Keratinocyte (primary cell): ENCODE results near the gene THRAP3. TPM values are rescaled to one million over a fixed set of nuclear protein-coding genes. Genes with fewer than 3 reads are reported as not detected.

Source experiments
- DNase-seq: peaks from one replicate; pipeline ENCODE4 v3.0.0-alpha.2; 2011; ENCODE audit warnings: low read depth, missing footprints, low spot score
- FAIRE-seq: peaks from 2 replicates; lab custom pipeline; 2011; peaks lifted over from hg19 to GRCh38; lab: Jason Lieb, UNC
- H2AFZ ChIP-seq: 2 replicates; pipeline ENCODE4 v1.6.0; 2012; ENCODE audit warnings: low read length, control low read depth, inconsistent platforms; ENCODE audit not compliant: control insufficient read depth
- H3K27ac ChIP-seq: 2 replicates; pipeline ENCODE4 v1.5.1; 2011; ENCODE audit warnings: low read length; ENCODE audit not compliant: control insufficient read depth, insufficient read depth
- H3K27me3 ChIP-seq: 3 replicates; pipeline ENCODE4 v1.6.0; 2011; ENCODE audit warnings: low read length; ENCODE audit not compliant: control insufficient read depth, insufficient read depth; ENCODE audit errors: extremely low read depth
- H3K36me3 ChIP-seq, 2 experiments: 2 replicates in 1 of 2; 3 replicates in 1 of 2; pipeline ENCODE4 v1.5.1; 2011; ENCODE audit warnings: low read length in 2 of 2, mild to moderate bottlenecking in 1 of 2; ENCODE audit not compliant: control insufficient read depth in 2 of 2, insufficient read depth in 2 of 2; ENCODE audit errors: extremely low read depth in 1 of 2
- H3K4me1 ChIP-seq: 3 replicates; pipeline ENCODE4 v1.5.1; 2011; ENCODE audit warnings: low read length; ENCODE audit not compliant: control insufficient read depth, insufficient read depth; ENCODE audit errors: extremely low read depth
- H3K4me2 ChIP-seq: 3 replicates; pipeline ENCODE4 v1.6.0; 2011; ENCODE audit warnings: low read depth, low read length; ENCODE audit not compliant: control insufficient read depth, insufficient read depth; ENCODE audit errors: extremely low read depth
- H3K4me3 ChIP-seq, 3 experiments: fragments of 200-600 bp in 1 of 3; sonication (generic) in 1 of 3; 2 replicates in 2 of 3; 3 replicates in 1 of 3; pipeline ENCODE4 v1.5.1; 2011 to 2016; ENCODE audit warnings: low read length in 3 of 3, mild to moderate bottlenecking in 3 of 3, control low read depth in 2 of 3, inconsistent platforms in 1 of 3, low read depth in 1 of 3, mixed read lengths in 1 of 3, mixed run types in 1 of 3, moderate library complexity in 1 of 3; ENCODE audit not compliant: control insufficient read depth in 2 of 3, insufficient read depth in 2 of 3; ENCODE audit errors: extremely low read depth in 1 of 3
- H3K79me2 ChIP-seq: 2 replicates; pipeline ENCODE4 v1.6.0; 2012; ENCODE audit warnings: low read length; ENCODE audit not compliant: control insufficient read depth, insufficient read depth
- H3K9ac ChIP-seq: 3 replicates; pipeline ENCODE4 v1.6.0; 2011; ENCODE audit warnings: low read length; ENCODE audit not compliant: control insufficient read depth, insufficient read depth; ENCODE audit errors: extremely low read depth
- H3K9me1 ChIP-seq: 3 replicates; pipeline ENCODE4 v1.6.0; 2011; ENCODE audit warnings: low read length; ENCODE audit not compliant: control insufficient read depth, insufficient read depth; ENCODE audit errors: extremely low read depth
- H3K9me3 ChIP-seq: 2 replicates; pipeline ENCODE4 v1.5.1; 2012; ENCODE audit warnings: low read depth, low read length; ENCODE audit not compliant: control insufficient read depth
- H4K20me1 ChIP-seq: 3 replicates; pipeline ENCODE4 v1.6.0; 2011; ENCODE audit warnings: low read length; ENCODE audit not compliant: control insufficient read depth, insufficient read depth; ENCODE audit errors: extremely low read depth
- EZH2 ChIP-seq: IDR thresholded peaks from one replicate; pipeline ENCODE4 v1.6.1; 2012; ENCODE audit warnings: inconsistent platforms, mild to moderate bottlenecking, low read length, moderate library complexity
- dilution Hi-C: fragments of 300-500 bp; cut with MboI; formaldehyde crosslinking; loops from one replicate; pipeline ENCODE4 v1.7.0; 2020; ENCODE audit warnings: low sequenced_read_pairs; ENCODE audit not compliant: extremely low pct_ligation_motif_present
- polyA plus RNA-seq, 5 experiments: library from polyadenylated mRNA; depleted of rRNA in 3 of 5; stranded (reverse) in 3 of 5; stranded (forward) in 1 of 5; unstranded in 1 of 5; fragments of >200 nt; gene quantifications; 1 replicate in 1 of 5; 2 replicates in 3 of 5; 3 replicates in 1 of 5; pipeline versions ENCODE4 v1.2.1 to v1.2.3, GENCODE V29; 2011 to 2012; ENCODE audit warnings: missing spikeins in 2 of 5, low read depth in 1 of 5, low replicate concordance in 1 of 5
- TF ChIP-seq, protein P1 (sequence below), 3 experiments: IDR thresholded peaks in 1 of 3; conservative IDR thresholded peaks in 1 of 3; optimal IDR thresholded peaks in 1 of 3; 2 replicates in 2 of 3; 3 replicates in 1 of 3; pipeline versions ENCODE3 to v1.5.1; 2011; ENCODE audit warnings: low read length in 3 of 3, mild to moderate bottlenecking in 3 of 3, moderate library complexity in 2 of 3, control low read depth in 1 of 3, inconsistent platforms in 1 of 3; ENCODE audit not compliant: insufficient read depth in 2 of 3; ENCODE audit errors: extremely low read depth in 1 of 3

THRAP3 gene
- polyA plus RNA-seq, 1 donor (not counting 4 experiments of a cell fraction or from before 2014, with no cell fraction given): 79.6 TPM

DNA sequence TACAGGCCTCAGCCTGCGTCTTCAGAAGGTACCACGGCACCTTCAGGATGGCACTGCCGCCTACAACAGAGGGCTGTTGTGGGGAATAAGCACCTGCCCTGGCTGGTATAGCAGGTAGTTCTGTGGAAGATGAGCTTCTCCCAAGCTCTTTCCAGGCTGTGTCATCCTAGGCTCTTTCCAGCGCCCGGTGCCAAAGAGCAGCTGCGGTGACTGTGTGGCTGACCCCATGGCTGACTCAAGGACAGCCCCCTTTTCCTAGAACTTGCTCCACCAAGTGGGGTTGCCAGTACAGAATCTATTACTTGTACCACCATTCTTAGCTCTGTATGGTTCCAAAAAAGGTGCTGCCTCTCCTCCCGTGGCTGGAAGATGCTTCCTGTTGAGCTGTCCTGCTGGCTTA lies 121.1 kb downstream of the THRAP3 start:
- Histone ChIP-seq H3K27me3 (no peaks in the 10 kb centered on the region), H3K4me1 (peaks cover 25% of the 10 kb centered on the region), H3K4me2 (no peak overlapping the region), H2AFZ (no peak overlapping the region), H3K9me3 (no peaks in the 10 kb centered on the region), H4K20me1 (no peaks in the 10 kb centered on the region), H3K4me3 (no peak overlapping the region), H3K9me1 (peaks cover 1% of the 10 kb centered on the region), H3K27ac (no peak overlapping the region), H3K36me3 (peaks cover 39% of the 10 kb centered on the region in 2 experiments), H3K9ac (no peak overlapping the region), H3K79me2 (no peaks in the 10 kb centered on the region)
- DNase-seq: no peak
- no peak for TF ChIP-seq EZH2
- TF ChIP-seq, protein P1, sequence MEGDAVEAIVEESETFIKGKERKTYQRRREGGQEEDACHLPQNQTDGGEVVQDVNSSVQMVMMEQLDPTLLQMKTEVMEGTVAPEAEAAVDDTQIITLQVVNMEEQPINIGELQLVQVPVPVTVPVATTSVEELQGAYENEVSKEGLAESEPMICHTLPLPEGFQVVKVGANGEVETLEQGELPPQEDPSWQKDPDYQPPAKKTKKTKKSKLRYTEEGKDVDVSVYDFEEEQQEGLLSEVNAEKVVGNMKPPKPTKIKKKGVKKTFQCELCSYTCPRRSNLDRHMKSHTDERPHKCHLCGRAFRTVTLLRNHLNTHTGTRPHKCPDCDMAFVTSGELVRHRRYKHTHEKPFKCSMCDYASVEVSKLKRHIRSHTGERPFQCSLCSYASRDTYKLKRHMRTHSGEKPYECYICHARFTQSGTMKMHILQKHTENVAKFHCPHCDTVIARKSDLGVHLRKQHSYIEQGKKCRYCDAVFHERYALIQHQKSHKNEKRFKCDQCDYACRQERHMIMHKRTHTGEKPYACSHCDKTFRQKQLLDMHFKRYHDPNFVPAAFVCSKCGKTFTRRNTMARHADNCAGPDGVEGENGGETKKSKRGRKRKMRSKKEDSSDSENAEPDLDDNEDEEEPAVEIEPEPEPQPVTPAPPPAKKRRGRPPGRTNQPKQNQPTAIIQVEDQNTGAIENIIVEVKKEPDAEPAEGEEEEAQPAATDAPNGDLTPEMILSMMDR (optimal IDR thresholded peaks at IDR 0.05 in 1 of 3, IDR thresholded peaks at IDR 0.05 in 1 of 3, conservative IDR thresholded peaks at IDR 0.05 in 1 of 3; ENCODE audit: extremely low read depth in 1 of 3, insufficient read depth in 2 of 3, low read length in 3 of 3): no peak
- FAIRE-seq: no peak
- dilution Hi-C loops: no loop called here

DNA sequence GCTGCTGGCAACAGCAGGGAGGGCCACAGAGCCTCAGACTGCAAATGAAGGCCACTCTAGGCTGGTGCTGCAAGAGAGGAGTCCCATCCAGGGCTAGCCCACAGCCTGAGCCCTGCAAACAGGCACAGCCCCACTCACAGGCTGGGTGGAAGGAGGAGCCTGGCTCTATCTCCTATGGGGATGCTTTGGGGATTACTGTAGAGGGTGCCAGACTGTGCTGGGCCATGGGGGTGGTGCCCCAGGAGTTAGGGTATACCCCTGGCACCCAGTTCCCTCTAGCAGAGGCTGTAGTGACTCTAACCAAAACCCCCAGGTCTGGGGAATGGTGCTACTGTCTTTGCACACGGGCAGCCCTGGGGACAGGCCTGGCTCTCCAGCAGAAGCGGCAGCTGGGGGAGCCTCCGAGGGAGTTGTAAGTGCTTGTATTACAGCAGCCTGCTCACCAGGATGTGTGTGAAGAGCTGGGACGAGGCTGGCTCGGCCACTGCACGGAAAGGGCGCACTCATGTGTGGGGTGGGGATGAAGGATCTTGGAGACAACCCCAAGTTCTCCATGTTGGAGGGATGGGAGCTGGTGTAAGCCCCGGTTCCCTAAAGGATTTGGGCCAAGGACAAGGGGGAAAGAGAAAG lies 122.6 kb downstream of the THRAP3 start:
- dilution Hi-C loops: no loop called here

More for the DNA sequence above, 122.6 kb downstream of the THRAP3 start:
- Histone ChIP-seq H3K36me3 (peaks cover 34 to 41% of the 10 kb centered on the region in 2 experiments), H3K9me1 (peaks cover 3% of the 10 kb centered on the region), H2AFZ (no peak overlapping the region), H3K27me3 (no peaks in the 10 kb centered on the region), H3K27ac (no peak overlapping the region), H3K9ac (no peak overlapping the region), H3K79me2 (no peaks in the 10 kb centered on the region), H3K4me2 (no peak overlapping the region), H3K4me3 (no peak overlapping the region), H3K9me3 (no peaks in the 10 kb centered on the region), H3K4me1 (peaks cover 40% of the 10 kb centered on the region), H4K20me1 (no peaks in the 10 kb centered on the region)
- TF ChIP-seq EZH2: no peak
- TF ChIP-seq, protein P1 (optimal IDR thresholded peaks at IDR 0.05 in 1 of 3, IDR thresholded peaks at IDR 0.05 in 1 of 3, conservative IDR thresholded peaks at IDR 0.05 in 1 of 3; ENCODE audit: extremely low read depth in 1 of 3, insufficient read depth in 2 of 3, low read length in 3 of 3): no peak
- DNase-seq (no peak), FAIRE-seq (no peak)
